Neural progenitor cell (in vitro differentiated cells): ENCODE measurements around the gene TRAK1. TPM values are rescaled to one million over a fixed set of nuclear protein-coding genes. Genes with fewer than 3 reads are reported as not detected.

Experiments used
- DNase-seq: peaks from one replicate; pipeline ENCODE4 v3.0.0-alpha.2; 2016; ENCODE audit warnings: low spot score
- H2AFZ ChIP-seq: fragments of 200-600 bp; sonication (generic); replicated peaks from 2 replicates; pipeline ENCODE4 v1.6.1; 2016; ENCODE audit warnings: antibody characterized with exemption
- H3F3A ChIP-seq: fragments of 200-600 bp; sonication (generic); 2 replicates; pipeline ENCODE4 v1.6.1; 2016; ENCODE audit warnings: antibody characterized with exemption, low read depth
- H3K27ac ChIP-seq: fragments of 200-600 bp; sonication (generic); 2 replicates; pipeline ENCODE4 v1.5.1; 2016; ENCODE audit warnings: mild to moderate bottlenecking
- H3K27me3 ChIP-seq: fragments of 200-600 bp; sonication (generic); 2 replicates; pipeline ENCODE4 v1.6.1; 2016; ENCODE audit warnings: mild to moderate bottlenecking, moderate library complexity
- H3K36me3 ChIP-seq: fragments of 200-600 bp; sonication (generic); 2 replicates; pipeline ENCODE4 v1.5.1; 2016
- H3K4me1 ChIP-seq: fragments of 200-600 bp; sonication (generic); 2 replicates; pipeline ENCODE4 v1.6.1; 2016; ENCODE audit warnings: mixed run types
- H3K4me2 ChIP-seq: fragments of 200-600 bp; sonication (generic); 2 replicates; pipeline ENCODE4 v1.6.1; 2016
- H3K4me3 ChIP-seq: fragments of 200-600 bp; sonication (generic); 2 replicates; pipeline ENCODE4 v1.5.1; 2016
- H3K79me2 ChIP-seq: fragments of 200-600 bp; sonication (generic); 2 replicates; pipeline ENCODE4 v1.6.1; 2016; ENCODE audit warnings: low read depth
- H3K9ac ChIP-seq: fragments of 200-600 bp; sonication (generic); 2 replicates; pipeline ENCODE4 v1.6.1; 2016
- H3K9me3 ChIP-seq: fragments of 200-600 bp; sonication (generic); 2 replicates; pipeline ENCODE4 v1.5.1; 2016; ENCODE audit warnings: low read depth
- H4K20me1 ChIP-seq: fragments of 200-600 bp; sonication (generic); 2 replicates; pipeline ENCODE4 v1.6.1; 2016; ENCODE audit warnings: low read depth
- H3K27ac Mint-ChIP-seq: 3 replicates; pipeline ENCODE4 v1.8.0; 2021; ENCODE audit warnings: mixed read lengths
- H3K27me3 Mint-ChIP-seq: 2 replicates; pipeline ENCODE4 v1.8.0; 2022; ENCODE audit warnings: low read depth, mild to moderate bottlenecking, inconsistent platforms, moderate library complexity, mixed read lengths; ENCODE audit not compliant: insufficient read depth
- H3K36me3 Mint-ChIP-seq: 3 replicates; pipeline ENCODE4 v1.8.0; 2021; ENCODE audit warnings: mixed read lengths
- H3K4me1 Mint-ChIP-seq: 3 replicates; pipeline ENCODE4 v1.8.0; 2021; ENCODE audit warnings: mixed read lengths
- H3K4me3 Mint-ChIP-seq: 3 replicates; pipeline ENCODE4 v1.8.0; 2021; ENCODE audit warnings: mild to moderate bottlenecking, moderate library complexity, mixed read lengths
- H3K9me3 Mint-ChIP-seq: 3 replicates; pipeline ENCODE4 v1.8.0; 2020; ENCODE audit warnings: mixed read lengths
- CTCF ChIP-seq: fragments of 200-600 bp; sonication (generic); IDR thresholded peaks from 2 replicates; pipeline ENCODE4 v1.5.1; 2017; ENCODE audit warnings: antibody characterized with exemption, mild to moderate bottlenecking
- EZH2 ChIP-seq: fragments of 200-600 bp; sonication (generic); IDR thresholded peaks from 2 replicates; pipeline ENCODE4 v1.6.1; 2017; ENCODE audit warnings: antibody characterized with exemption, mild to moderate bottlenecking, moderate library complexity
- EZH2phosphoT487 ChIP-seq: fragments of 200-600 bp; sonication (generic); IDR thresholded peaks from 2 replicates; pipeline ENCODE4 v1.6.1; 2017; ENCODE audit warnings: antibody characterized with exemption
- total RNA-seq: library from RNA; depleted of rRNA; stranded (reverse); fragments of >200 nt; gene quantifications from 2 replicates; pipeline ENCODE4 v1.2.3, GENCODE V29; 2015; ENCODE audit warnings: low replicate concordance

TRAK1 gene
- total RNA-seq, 1 donor from 2014 or later = 32.2 TPM

DNA sequence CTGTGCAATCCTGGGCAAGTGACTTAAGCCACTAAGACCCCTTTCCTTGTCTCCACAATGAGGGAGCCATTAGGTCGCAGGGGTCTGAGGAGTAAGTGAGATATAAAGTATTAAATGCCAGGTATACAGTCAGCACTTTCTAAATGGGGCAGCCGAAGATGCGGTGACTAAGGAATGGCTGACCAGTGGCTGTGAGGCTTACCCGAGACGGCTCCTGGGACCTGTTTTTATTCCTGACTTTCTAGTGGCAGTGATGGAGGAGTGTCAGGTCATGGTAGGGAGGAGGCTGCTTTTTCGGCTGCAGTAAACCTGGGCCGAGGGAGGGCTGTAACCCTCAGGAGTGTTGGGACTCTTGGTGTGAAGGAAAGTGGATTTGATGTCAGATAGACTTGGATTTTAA, 52.3 kb downstream of the TRAK1 start:
- Mint-ChIP-seq H3K27ac (no peak overlapping the region), H3K4me3 (no peak overlapping the region), H3K27me3 (no peaks in the 10 kb centered on the region), H3K4me1 (peaks cover 3% of the 10 kb centered on the region), H3K36me3 (no peaks in the 10 kb centered on the region), H3K9me3 (no peaks in the 10 kb centered on the region)
- Histone ChIP-seq H3K27me3 (no peaks in the 10 kb centered on the region), H3K9ac (no peak overlapping the region), H3F3A (no peaks in the 10 kb centered on the region), H4K20me1 (peaks cover 15% of the 10 kb centered on the region), H3K36me3 (no peaks in the 10 kb centered on the region), H3K9me3 (no peaks in the 10 kb centered on the region), H3K4me3 (no peak overlapping the region), H3K79me2 (no peaks in the 10 kb centered on the region), H2AFZ (no peak overlapping the region), H3K4me1 (no peaks in the 10 kb centered on the region), H3K4me2 (no peak overlapping the region), H3K27ac (no peak overlapping the region)
- no peak for DNase-seq
- TF ChIP-seq EZH2 = no peak
- no peak for TF ChIP-seq EZH2phosphoT487
- TF ChIP-seq CTCF = no peak

DNA sequence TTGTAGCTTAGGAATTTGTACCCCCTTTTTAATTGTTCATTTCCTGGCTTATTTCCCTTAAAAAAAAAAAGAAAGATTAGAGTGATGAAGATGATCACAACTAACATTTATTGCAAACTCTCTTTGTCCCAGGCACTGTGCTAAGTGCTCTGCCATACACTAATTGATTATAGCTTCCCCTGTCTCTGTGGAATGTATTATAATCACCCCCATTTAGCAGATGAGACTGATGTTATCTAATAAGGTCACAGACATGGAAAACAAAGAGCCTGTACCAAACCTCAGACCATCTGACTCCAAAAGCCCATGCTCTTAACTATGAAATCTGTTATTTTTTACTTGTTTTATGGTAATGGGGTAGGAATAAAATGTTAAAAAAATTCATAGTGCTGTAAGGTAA, 53.1 kb downstream of the TRAK1 start:
- H3K79me2 ChIP-seq = no peaks in the 10 kb centered on the region
- no peaks in the 10 kb centered on the region for H3K27me3 Mint-ChIP-seq
- TF ChIP-seq CTCF = no peak
- no peak for TF ChIP-seq EZH2
- no peak for TF ChIP-seq EZH2phosphoT487
- no peak overlapping the region for H3K4me3 Mint-ChIP-seq
- peaks cover under 1% of the 10 kb centered on the region for H3K4me1 ChIP-seq
- H3K36me3 Mint-ChIP-seq = no peaks in the 10 kb centered on the region
- peaks cover 22% of the 10 kb centered on the region for H4K20me1 ChIP-seq
- peaks cover 11% of the 10 kb centered on the region for H3K4me1 Mint-ChIP-seq
- no peaks in the 10 kb centered on the region for H3K36me3 ChIP-seq
- H3K27ac ChIP-seq = no peak overlapping the region
- no peaks in the 10 kb centered on the region for H3K27me3 ChIP-seq
- no peak overlapping the region for H3K9ac ChIP-seq
- H3K9me3 ChIP-seq = no peaks in the 10 kb centered on the region
- no peak overlapping the region for H3K4me3 ChIP-seq
- DNase-seq = no peak
- H3K27ac Mint-ChIP-seq = no peak overlapping the region
- no peak overlapping the region for H2AFZ ChIP-seq
- no peaks in the 10 kb centered on the region for H3K9me3 Mint-ChIP-seq
- H3F3A ChIP-seq = no peaks in the 10 kb centered on the region
- H3K4me2 ChIP-seq = no peak overlapping the region

GRCh38 chr3:42148086-42148848, 57.1 kb downstream of the TRAK1 start:
- no peaks in the 10 kb centered on the region for H3K36me3 ChIP-seq
- no peaks in the 10 kb centered on the region for H3K9me3 ChIP-seq
- DNase-seq = no peak
- Mint-ChIP-seq H3K9me3 (no peaks in the 10 kb centered on the region), H3K27me3 (no peaks in the 10 kb centered on the region), H3K4me1 (peaks cover 18% of the 10 kb centered on the region), H3K4me3 (no peak overlapping the region), H3K36me3 (no peaks in the 10 kb centered on the region), H3K27ac (no peak overlapping the region)
- no peaks in the 10 kb centered on the region for H3F3A ChIP-seq
- no peak overlapping the region for H3K4me2 ChIP-seq
- no peak overlapping the region for H3K9ac ChIP-seq
- TF ChIP-seq EZH2phosphoT487 (no peak), CTCF (no peak), EZH2 (no peak)
- H3K27ac ChIP-seq = no peak overlapping the region
- H3K27me3 ChIP-seq = no peaks in the 10 kb centered on the region
- H2AFZ ChIP-seq = no peak overlapping the region
- H3K79me2 ChIP-seq = no peaks in the 10 kb centered on the region
- H4K20me1 ChIP-seq = peaks cover 49% of the 10 kb centered on the region
- peaks cover 5% of the 10 kb centered on the region for H3K4me1 ChIP-seq
- no peak overlapping the region for H3K4me3 ChIP-seq
